CD4-positive, alpha-beta T cell treated with Interleukin-6 for 4 hours (primary cell): ENCODE results near the gene PPM1M.

Experiments used
- DNase-seq: peaks from one replicate; pipeline ENCODE4 v3.0.0-alpha.2; 2020; ENCODE audit warnings: mixed read lengths

PPM1M gene

DNA sequence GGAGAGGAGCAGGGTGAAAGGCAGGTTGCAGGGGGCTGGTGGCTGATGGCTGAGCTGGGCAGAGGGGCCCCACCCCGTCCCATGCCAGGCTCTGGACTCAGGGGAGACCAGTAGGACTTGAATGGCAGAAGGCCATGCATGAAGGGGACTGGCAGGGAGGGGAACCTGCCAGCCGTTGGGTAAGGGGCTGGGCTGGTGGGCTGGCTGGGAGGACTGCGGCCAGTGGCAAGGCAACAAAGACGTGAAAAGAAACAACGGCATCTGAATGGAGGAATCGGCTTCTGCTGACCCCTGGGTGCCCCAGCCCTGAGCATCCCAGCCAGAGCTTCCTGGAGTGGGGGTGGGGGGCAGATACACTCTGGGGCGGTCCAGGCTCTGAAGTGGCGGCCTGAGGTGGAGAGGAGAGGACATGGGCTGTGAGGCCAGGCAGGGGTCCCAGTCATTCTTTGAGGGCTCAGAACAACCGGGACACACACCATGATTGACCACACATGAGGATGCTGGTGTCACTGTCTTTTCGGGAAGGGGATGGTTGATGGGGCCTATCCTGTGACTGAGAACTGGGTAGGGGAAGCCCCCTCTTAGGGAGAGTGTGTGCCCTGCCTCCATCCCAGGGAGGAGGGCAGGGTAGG is 53.8 kb downstream of the PPM1M start:
- no peak for DNase-seq
